Activated T-cell treated with anti-CD3 and anti-CD28 coated beads for 48 hours (primary cell): ENCODE data around the gene PCDH15.

Experiments
- DNase-seq: peaks from one replicate; pipeline ENCODE4 v3.0.0-alpha.2; 2020; ENCODE audit warnings: low read depth

PCDH15 gene

DNA sequence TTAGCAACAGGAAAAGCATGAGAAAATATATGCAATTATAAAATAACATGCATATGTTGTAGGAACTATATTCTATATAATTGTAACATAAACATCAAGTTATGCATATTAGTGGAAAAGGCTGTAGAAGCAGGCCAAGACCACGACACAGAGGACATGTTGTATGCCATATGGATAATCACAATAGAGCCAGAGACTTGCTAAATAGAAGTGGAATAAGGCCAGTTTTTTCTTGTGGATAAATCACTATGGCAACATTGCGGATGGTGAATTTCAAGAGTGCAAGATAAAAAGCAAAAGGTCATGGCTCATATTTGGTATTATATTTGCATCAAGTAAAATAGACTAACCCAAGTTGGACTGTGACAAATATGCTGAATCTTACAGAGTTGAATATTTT is 93.0 kb downstream of the PCDH15 start:
- DNase-seq = no peak

DNA sequence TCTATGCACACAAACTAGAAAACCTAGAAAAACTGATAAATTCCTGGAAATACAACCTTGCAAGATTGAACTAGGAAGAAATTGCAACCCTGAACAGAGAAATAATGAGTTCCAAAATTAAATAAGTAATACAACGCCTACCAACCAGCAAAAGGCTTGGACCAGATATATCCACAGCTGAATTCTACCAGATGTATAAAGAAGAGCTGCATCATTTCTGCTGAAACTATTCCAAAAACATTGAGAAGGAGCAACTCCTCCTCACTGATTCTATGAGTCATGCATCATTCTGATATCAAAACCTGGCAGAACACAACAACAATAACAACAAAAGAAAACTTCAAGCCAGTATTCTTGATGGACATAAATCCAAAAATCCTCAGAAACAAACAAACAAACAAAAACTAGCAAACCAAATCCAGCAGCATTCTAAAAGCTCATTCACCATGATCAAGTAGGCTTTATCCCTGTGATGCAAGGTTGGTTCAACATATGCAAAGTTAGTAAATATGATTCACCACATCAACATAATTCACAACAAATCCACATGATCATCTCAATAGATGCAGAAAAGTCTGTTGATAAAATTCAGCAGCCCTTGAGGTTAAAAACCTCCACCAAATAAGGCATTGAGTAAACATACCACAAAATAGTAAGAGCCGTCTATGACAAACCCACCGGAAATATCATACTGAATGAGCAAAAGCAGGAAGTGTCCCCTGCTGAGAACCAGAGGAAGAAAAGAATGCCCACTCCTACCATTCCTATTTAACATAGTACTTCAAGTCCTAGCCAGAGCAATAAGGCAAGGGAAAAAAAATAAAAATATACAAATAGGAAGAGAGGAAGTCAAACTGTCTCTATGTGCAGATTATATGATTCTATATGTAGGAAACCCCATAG is 98.2 kb downstream of the PCDH15 start:
- DNase-seq = no peak

DNA sequence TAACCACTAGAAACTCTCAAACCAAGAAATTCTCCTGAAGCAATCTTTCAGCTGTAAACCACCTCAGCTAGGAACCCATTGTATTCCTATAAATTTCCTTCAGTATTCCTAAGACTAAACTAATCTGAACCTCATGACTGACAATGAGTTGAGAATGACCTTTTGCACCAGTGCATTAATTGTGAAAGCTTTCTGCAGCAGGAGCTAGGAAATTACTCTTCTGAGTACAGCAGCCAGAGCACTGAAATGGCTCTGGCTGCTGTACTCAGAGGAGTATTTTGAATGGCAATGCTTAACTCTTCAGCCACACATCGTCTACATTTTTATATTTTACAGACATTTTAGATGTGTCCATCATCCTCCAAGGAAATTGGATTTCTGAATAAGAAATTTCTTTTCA is 109.7 kb downstream of the PCDH15 start:
- no peak for DNase-seq

DNA sequence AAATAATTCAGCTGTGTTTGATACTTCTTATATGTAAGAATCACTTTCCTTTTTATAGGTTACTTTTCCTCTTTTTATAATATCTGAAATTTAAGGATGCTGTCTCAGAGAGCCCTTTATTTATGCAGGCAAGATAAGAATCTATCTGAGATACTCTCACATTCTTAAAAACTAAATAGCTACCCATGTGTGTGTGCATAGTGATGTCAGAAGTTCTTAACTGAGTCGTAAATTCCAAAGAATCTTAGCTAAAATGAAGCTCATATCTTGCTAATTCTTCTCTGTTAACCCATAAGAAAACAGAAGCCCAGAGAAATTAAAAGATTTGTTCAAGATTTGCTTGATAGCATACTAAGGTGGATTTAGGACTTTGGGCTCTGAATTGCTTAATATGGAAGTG is 118.5 kb downstream of the PCDH15 start:
- DNase-seq = no peak

DNA sequence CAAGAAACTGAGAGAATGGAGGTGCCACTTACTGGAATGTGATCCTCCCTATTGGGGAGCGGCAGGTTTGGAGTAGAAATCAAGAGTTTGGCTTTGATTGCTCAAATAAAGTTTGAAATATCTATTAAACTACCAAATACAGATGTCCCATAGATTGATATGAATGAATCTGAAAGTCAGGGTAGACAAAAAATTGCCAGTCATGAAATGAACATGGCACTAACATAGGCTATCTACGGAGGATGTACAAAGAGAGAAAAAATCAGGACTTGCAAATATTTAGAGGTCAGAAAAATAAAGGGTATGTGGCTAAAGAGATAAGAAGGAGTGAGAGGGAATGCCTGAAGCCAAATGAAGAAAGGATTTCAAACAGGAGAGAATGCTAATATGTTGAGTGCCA is 119.9 kb downstream of the PCDH15 start:
- DNase-seq = no peak

DNA sequence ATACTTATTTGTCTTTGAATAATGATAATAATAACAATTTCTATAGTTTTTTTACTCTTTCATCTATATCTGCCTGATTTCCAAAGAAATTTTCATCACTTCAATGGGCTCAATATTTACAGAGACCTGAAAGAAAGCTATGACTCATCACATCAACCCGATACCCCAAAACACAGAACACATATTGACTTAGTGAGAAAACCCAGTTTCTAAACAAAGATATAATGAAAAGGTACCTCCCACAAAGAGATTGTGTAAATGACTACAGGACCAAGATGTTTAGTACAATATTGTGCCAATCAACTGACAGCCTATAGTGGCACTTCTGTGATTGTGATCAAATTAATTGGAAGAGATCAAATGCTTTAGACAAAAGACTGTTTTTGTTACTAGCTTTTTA is 133.9 kb downstream of the PCDH15 start:
- no peak for DNase-seq

DNA sequence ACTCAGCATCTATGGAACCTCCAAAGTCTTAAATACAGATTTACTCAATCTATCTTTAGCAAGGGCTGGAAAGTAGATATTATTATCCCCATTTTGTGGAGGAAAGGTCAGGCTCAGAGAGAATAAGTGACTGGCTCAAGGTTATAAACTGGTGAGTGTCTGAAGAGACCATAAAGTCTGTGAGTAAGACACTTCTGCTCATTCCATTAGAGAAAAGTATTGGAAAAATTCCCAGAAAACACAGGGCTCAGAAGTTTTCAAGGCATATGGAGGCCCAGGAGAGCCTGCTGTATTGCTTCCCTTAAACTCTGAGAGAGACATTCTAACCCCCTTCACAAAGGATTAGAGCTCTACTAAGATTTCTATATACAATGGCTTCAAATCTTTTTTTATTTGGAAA is 134.8 kb downstream of the PCDH15 start:
- DNase-seq = no peak

DNA sequence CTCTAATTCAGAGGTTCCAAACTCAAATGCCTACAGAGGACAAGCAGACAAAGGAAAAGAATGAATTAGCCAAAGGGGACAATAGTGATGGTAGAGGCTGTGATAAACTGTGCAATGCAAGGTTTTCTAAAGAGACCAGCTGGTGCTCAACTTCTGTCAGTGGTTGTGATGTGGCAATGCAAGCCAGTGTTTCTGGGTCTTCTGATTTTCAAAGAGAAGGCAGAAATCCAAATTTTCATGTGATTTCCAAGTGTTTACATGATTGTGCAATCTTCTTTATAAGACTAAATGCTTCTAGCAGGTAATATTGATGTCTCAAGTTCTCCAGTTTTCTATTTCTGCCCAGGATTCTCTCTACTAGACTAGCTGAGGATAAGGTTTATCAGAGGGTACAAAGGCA is 135.9 kb downstream of the PCDH15 start:
- DNase-seq = no peak

DNA sequence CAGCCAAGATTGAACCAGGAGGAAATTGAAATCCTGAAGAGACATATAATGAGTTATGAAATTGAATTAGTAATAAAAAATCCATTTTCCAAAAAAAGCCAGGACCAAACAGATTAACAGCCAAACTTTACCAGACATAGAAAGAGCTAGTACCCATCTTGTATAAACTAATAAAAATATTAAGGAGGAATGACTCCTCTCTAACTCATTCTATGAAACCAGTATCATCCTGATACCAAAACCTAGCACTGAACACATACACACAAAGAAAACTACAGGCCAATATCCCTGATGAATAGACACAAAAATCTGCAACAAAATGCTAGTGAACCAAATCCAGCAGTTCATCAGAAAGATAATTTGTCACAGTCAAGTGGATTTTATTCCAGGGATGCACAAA is 140.6 kb downstream of the PCDH15 start:
- DNase-seq = no peak

DNA sequence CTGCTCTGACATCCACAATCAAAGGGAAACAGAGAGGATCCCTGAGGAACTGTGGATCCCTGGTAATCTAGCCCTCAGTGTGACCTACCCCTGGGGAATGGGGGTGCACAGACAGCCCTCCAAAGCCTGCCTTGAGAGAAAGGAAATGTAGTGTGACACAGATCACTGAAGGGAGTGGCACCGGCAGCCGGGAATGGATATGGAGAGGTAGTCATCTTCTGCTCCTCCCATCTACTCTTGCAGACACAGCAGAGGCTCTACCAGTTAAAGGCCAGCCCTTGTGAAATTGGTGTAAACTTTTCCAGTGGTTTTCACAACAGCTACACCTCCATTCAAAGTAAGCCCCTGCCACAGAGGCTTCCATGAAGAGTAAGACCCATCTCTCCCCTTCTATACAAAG is 144.4 kb downstream of the PCDH15 start:
- no peak for DNase-seq

DNA sequence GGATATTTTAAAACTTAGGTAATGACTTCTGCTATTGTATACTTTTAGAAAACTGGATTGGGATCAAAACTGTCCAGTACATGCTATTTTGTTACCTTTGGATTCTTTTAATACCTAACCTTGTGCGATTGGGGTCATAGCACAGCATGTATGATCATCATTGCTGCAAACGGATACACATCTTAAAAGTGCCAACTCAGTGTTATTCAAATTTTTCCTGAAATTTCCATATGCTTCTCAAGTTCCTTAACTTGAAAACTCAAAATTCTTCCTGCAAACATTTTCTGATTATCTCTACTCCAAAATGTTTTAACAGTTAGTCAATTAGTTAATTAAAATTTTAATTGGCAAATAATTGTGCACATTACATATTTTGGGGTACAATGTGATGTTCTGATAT is 147.5 kb downstream of the PCDH15 start:
- DNase-seq = no peak

DNA sequence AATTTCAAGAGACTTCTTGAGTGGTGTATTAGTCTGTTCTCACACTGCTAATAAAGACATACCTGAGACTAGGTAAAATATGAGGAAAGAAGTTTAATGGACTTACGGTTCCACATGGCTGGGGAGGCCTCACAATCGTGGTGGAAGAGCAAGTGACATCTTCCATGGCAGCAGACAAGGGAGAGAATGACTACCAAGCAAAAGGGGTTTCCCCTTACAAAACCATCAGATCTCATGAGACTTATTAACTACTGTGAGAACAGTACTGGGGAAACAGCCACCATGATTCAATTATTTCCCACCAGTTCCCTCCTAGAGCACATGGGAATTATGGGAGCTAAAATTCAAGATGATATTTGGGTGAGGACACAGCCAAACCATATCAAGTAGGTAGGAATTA is 150.5 kb downstream of the PCDH15 start:
- DNase-seq = no peak

DNA sequence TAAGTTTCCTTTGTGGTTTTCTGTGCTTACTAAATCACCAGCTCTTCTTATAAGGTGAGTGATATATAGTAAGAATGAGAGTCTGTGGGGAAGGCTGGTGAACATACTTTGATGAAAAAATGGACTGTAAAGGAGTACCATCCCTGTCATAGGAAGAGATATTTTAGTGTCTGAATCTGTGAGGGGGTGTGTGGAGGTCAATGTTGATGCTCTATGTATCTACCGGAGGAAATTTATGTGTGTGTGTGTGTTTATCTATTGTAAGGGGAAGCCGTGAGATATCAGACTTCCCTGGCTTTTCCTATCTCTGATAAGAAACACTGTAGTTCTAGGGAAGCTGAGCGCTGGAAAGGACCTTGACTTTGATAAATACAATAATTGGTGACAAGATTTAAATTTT is 179.0 kb downstream of the PCDH15 start:
- DNase-seq = no peak

DNA sequence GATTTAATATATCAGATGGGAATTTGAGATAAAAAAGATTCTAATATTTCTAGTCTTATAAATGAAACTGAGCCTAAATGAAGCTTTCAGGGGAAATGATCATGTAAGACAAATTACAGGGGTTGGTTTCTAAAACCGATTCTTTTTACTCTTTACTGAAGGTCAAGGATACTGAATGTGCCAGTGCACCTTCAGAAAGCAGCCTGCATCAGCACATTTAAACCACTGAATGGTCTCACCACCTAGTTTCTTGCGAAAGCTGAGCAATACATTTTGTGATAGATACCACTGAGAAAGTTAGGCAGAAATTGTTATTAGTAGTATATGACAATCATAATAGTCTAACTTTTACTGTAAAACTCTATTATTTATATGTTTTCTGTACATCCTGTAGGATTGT is 180.7 kb downstream of the PCDH15 start:
- no peak for DNase-seq

DNA sequence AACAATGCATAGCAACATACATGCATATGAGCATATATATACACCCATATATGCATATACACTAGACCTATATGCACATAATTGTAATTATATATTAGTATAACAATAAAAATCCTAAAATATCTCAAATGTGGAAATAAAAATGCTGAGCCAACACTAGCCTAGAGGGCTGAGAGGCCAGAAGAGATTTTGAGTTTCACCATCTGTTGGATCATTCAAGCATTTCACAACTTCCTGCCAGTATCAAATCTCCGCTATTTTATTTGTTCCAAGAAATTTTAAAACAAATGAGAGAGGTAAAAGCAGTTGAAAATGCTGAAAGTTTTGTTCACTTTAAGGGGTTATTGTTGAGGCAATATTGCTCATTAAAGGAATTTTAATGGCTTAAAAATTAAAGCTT is 187.0 kb downstream of the PCDH15 start:
- DNase-seq = no peak

DNA sequence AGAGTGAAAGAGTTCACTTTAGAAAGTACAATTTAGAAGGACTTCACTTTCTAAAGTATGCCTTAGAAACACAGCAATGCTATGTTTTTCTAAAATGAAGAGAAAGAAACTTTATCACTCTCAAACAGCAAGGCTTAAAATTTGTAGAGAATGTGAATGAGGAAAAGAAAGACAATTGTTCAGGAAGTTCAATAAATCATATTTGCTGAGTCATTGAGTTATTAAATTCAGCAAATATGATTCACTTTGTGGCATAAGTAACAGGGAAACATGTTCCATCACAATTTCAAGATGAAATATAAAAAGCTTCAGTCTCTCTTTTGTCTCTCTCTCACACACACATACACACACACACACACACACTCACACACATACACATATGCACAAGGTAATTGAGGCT is 187.9 kb downstream of the PCDH15 start:
- no peak for DNase-seq

DNA sequence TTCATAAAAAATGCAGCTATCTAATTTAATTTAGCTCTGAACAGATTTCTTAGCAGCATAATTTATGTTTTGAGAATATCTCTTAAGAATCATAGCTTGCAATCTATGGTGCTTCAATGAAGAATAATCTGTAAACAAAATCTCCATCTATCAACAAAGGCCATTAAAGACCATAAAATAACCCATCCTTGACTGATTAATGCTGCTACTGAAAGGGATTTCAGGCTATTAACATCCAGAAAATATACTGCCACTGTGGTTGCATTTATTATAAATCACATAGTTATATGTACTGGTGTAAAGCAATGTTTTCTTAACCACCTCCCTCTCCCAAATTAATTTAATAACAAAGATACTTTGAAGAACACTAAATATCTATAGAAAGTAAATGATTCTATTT is 191.6 kb downstream of the PCDH15 start:
- DNase-seq = no peak

DNA sequence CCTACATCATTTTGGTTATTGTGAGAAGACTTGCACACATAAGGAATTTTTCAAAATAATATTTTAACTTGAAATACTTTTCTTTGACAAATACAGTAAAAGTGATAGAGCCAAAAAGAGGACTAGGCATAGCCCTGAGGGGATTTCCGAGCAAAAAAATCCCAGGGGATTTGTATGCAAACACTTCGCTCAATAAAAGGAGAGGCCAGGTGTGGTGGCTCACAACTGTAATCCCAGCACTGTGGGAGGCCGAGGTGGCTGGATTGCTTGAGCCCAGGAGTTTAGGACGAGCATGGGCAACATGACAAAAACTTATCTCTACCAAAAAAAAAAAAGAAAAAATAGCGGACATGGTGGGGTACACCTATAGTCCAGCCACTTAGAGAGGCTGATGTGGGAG is 193.0 kb downstream of the PCDH15 start:
- no peak for DNase-seq

DNA sequence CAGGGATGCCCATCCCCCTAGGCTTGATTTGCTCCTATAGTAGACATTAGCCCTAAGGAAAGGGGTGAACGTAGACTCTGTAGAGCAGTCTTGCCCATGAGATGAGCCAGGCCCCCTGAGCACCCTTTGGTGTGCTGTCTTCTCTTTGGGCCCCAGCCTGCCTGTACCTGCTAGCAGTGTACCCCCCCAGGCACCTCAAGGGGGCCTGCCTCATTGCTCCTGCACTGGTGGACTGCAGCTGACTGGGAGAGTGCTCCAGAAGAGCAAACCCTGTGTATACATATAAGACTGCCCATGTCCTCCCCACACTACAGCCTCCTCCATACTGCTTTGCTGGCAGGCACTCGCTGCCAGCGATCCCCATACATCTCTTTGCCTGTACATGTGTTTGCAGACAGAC is 206.7 kb downstream of the PCDH15 start:
- no peak for DNase-seq

DNA sequence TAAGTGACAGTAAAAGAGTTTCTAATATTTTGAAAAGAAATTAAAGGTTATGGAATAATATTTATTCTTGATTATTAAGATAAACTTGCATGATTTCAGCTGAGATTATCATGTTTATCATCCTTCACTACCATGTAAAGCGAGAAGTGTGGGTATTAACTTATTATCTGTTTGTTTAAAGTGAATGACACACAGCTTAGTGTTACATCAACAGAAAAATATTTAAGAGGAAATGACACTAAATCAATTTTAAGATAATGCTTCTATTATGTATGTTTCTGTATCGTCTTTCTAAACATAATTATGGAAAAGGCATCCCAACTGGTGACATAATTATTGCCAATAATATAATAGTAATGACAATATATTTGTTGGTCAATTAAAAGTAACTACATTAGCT is 213.1 kb downstream of the PCDH15 start:
- DNase-seq = no peak

DNA sequence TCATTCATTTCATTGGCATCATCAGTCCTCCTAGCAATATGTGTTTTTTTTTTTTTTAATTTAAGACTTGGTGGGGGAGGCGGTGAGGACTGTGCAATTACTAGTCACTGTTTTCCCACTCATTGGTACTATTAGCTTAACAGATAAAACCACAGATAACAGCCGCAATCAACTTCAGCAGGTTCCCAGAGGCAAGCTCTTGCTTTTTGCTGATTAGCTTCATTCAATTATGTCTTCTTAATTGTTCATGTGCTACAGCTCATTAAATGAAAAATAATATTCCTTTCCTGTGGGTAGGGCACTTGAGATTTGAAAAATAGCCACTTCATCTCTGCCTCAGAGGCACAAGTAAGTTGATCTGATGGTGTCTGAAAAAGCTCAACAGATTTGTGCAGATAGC is 215.5 kb downstream of the PCDH15 start:
- no peak for DNase-seq

DNA sequence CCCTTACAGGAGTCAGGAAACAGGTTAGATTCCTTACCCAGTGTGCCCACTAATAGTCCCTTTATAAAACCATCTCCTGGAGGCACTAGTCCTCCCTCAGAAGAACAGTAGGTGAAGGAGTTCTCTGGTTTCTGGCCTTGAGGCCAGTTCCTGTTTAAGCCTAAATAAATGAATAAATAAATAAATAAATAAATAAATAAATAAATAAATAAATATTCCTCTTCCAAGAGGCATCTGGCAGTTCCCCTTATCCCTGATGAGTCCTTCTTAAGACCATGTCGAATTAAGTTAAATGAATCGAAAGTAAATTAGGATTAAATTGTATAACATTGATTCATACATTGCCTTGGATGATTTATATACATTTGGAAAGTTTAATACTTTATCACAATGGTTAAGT is 223.3 kb downstream of the PCDH15 start:
- DNase-seq = no peak

DNA sequence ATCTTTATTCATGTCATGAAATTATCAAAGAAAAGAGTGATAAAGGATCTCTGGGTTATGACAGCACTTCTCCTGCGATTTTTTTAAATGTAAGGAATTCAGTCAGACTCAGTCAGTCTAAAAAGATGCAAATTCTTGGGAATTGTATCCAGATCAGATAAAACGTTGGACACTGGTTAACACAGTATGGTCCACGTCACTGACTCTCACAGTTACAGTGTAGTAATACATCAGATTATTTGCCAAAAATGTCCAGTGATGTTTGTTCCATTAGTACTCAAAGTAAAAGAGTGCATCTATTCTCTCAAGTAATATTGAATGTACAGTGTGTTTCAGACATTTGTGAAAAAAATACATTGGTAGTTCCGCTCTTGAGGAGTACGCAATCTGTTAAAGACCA is 224.5 kb downstream of the PCDH15 start:
- no peak for DNase-seq

DNA sequence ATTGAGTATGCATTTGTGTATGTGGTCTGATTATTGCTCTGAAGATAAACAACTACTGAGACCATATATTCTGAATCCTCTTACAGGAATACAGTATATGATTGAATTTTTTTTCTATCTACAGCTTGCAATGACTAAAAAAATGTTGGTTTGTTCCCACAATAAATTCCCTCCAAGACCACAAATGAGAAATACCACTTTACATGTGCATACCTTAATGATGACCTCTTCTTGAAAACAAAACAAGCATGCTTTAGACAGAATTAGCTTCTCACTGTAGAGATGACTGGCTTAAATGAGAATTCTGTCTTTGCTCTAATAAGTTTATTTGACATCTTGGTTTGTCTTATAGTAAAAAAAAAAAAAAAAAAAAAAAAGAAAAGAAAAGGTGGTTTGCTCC is 241.5 kb downstream of the PCDH15 start:
- no peak for DNase-seq
